CD8-positive, alpha-beta memory T cell (primary cell): ENCODE results near the gene TDRD12. TPM values are rescaled to one million over a fixed set of nuclear protein-coding genes. Genes with fewer than 3 reads are reported as not detected.
"Not testable (repeated sequence)": the region's sequence is repeated elsewhere in the genome, so short reads cannot be mapped to it uniquely, and the experiment has no call there.

Source experiments
- CTCF ChIA-PET: fragments of 350-600 bp; sonication (Branson Sonifier 250); formaldehyde crosslinking; loops from one replicate; lab custom pipeline; 2021; ENCODE audit warnings: antibody characterized with exemption; lab: Charles Lee
- POLR2A ChIA-PET: fragments of 350-600 bp; sonication (Branson Sonifier 250); formaldehyde crosslinking; loops from one replicate; lab custom pipeline; 2021; ENCODE audit warnings: antibody characterized with exemption; lab: Charles Lee
- DNase-seq, 5 donors: peaks; one replicate each; pipeline versions ENCODE4 v3.0.0 to v3.0.0-alpha.2; 2020 to 2022; ENCODE audit warnings: mixed read lengths in 1 of 5
- H3K27ac ChIP-seq: one replicate; pipeline ENCODE4 v1.7.0; 2013; ENCODE audit warnings: low read depth, mild to moderate bottlenecking, low read length, moderate library complexity
- H3K27me3 ChIP-seq: 2 replicates; pipeline ENCODE4 v1.7.0; 2013; ENCODE audit warnings: low read length, mild to moderate bottlenecking; ENCODE audit not compliant: insufficient read depth, poor library complexity, severe bottlenecking
- H3K36me3 ChIP-seq: 2 replicates; pipeline ENCODE4 v1.7.0; 2013; ENCODE audit warnings: mild to moderate bottlenecking, low read length, moderate library complexity; ENCODE audit not compliant: insufficient read depth
- H3K4me1 ChIP-seq: 2 replicates; pipeline ENCODE4 v1.7.0; 2013; ENCODE audit warnings: mild to moderate bottlenecking, low read length, moderate library complexity; ENCODE audit not compliant: insufficient read depth
- H3K4me3 ChIP-seq: 2 replicates; pipeline ENCODE4 v1.7.0; 2013; ENCODE audit warnings: mild to moderate bottlenecking, low read length
- H3K9me3 ChIP-seq: 2 replicates; pipeline ENCODE4 v1.7.0; 2013; ENCODE audit warnings: mild to moderate bottlenecking, low read length
- H3K27ac Mint-ChIP-seq, 8 donors: one replicate each; pipeline ENCODE4 v1.8.0; 2020 to 2021; ENCODE audit warnings: mixed read lengths in 8 of 8, mild to moderate bottlenecking in 6 of 8, inconsistent platforms in 3 of 8, moderate library complexity in 3 of 8
- H3K27me3 Mint-ChIP-seq, 2 donors: one replicate each; pipeline ENCODE4 v1.8.0; 2020 to 2021; ENCODE audit warnings: mixed read lengths in 2 of 2, mild to moderate bottlenecking in 1 of 2, moderate library complexity in 1 of 2
- H3K36me3 Mint-ChIP-seq, 3 donors: one replicate each; pipeline ENCODE4 v1.8.0; 2020 to 2021; ENCODE audit warnings: mixed read lengths in 3 of 3, inconsistent platforms in 1 of 3, mild to moderate bottlenecking in 1 of 3
- H3K4me1 Mint-ChIP-seq, 3 donors: one replicate each; pipeline ENCODE4 v1.8.0; 2020 to 2021; ENCODE audit warnings: mixed read lengths in 3 of 3, inconsistent platforms in 1 of 3, mild to moderate bottlenecking in 1 of 3
- H3K4me3 Mint-ChIP-seq, 7 donors: one replicate each; pipeline ENCODE4 v1.8.0; 2020 to 2021; ENCODE audit warnings: mixed read lengths in 7 of 7, mild to moderate bottlenecking in 6 of 7, moderate library complexity in 4 of 7, inconsistent platforms in 2 of 7
- H3K9me3 Mint-ChIP-seq, 5 donors: one replicate each; pipeline ENCODE4 v1.8.0; 2020 to 2022; ENCODE audit warnings: mixed read lengths in 5 of 5, mild to moderate bottlenecking in 3 of 5, moderate library complexity in 2 of 5, inconsistent platforms in 1 of 5
- polyA plus RNA-seq: library from polyadenylated mRNA; unstranded; fragments of 300-500 nt; fragmentation: Illumina TruSeq; gene quantifications from one replicate; pipeline ENCODE4 v1.2.3, GENCODE V29; 2021
- total RNA-seq, 2 experiments: library from RNA; stranded (reverse); gene quantifications; one replicate each; pipeline ENCODE4 v1.2.3, GENCODE V29; 2021

Gene TDRD12
- total and polyA plus RNA-seq, 3 experiments from 2014 or later: 0.15 to 0.21 (median 0.20) TPM

DNA sequence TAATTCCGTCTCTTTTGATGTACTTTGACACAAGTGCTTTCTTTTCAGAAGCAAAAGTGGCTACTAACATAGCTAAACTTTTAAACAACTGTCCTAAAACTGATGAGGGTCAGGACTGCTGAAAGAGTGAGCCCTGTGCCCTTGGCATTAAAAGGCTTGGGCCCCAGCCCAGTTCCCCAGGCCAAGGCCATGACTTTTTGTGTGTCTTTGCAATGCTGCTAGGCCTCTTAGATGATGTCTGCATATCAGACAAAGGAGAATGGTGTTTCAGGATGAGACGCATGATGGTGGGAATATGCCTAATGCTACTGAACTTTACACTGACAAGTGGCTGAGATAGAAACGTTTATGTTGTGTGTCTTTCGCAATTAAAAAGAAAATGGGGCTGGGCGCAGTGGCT lies 112.0 kb downstream of the TDRD12 start:
- H3K27me3 Mint-ChIP-seq: no peaks in the 10 kb centered on the region
- peaks cover 1 to 10% (median 4%) of the 10 kb centered on the region in 3 donors for H3K4me1 Mint-ChIP-seq
- no peak overlapping the region for H3K27ac Mint-ChIP-seq
- no peaks in the 10 kb centered on the region for H3K9me3 Mint-ChIP-seq
- Histone ChIP-seq H3K4me1 (no peaks in the 10 kb centered on the region), H3K27ac (no peak overlapping the region), H3K4me3 (no peak overlapping the region), H3K36me3 (no peaks in the 10 kb centered on the region), H3K27me3 (no peaks in the 10 kb centered on the region), H3K9me3 (no peaks in the 10 kb centered on the region)
- no peak overlapping the region for H3K4me3 Mint-ChIP-seq
- DNase-seq: no peak
- ChIA-PET POLR2A (no interaction called here), CTCF (no interaction called here)
- H3K36me3 Mint-ChIP-seq: peaks cover 0 to 4% (median 0%) of the 10 kb centered on the region in 3 donors

GRCh38 chr19:32832094-32832493 lies 112.5 kb downstream of the TDRD12 start:
- H3K27me3 ChIP-seq, H3K4me3 Mint-ChIP-seq, H3K27me3 Mint-ChIP-seq, H3K36me3 ChIP-seq, H3K9me3 ChIP-seq, H3K4me1 ChIP-seq, DNase-seq, H3K36me3 Mint-ChIP-seq, POLR2A ChIA-PET, H3K27ac ChIP-seq, H3K4me3 ChIP-seq, H3K9me3 Mint-ChIP-seq, H3K27ac Mint-ChIP-seq: not testable (repeated sequence)
- H3K4me1 Mint-ChIP-seq: peaks cover 3 to 14% (median 4%) of the 10 kb centered on the region in 3 donors
- CTCF ChIA-PET: interaction anchor here (0.6 kb wide), 1 partner anchor 106 kb away, joined by 3 read pairs; no protein-coding TSS in a partner anchor

- H3K4me3 Mint-ChIP-seq, H3K27ac ChIP-seq, H3K36me3 Mint-ChIP-seq, H3K9me3 ChIP-seq, H3K4me1 ChIP-seq, DNase-seq, H3K36me3 ChIP-seq, H3K9me3 Mint-ChIP-seq, H3K27me3 ChIP-seq, H3K27me3 Mint-ChIP-seq, H3K4me3 ChIP-seq, CTCF ChIA-PET, POLR2A ChIA-PET: not testable (repeated sequence)
- peak overlapping the region in 1 of 8 donors; percentile 70 for H3K27ac Mint-ChIP-seq
- H3K4me1 Mint-ChIP-seq: peaks cover 3 to 14% (median 4%) of the 10 kb centered on the region in 3 donors
These were observed 113.3 kb downstream of the TDRD12 start for GRCh38 chr19:32832825-32833224.

GRCh38 chr19:32833388-32833787 lies 113.8 kb downstream of the TDRD12 start:
- H3K27ac Mint-ChIP-seq, H3K27me3 ChIP-seq, H3K36me3 ChIP-seq, H3K36me3 Mint-ChIP-seq, POLR2A ChIA-PET, H3K9me3 ChIP-seq, DNase-seq, H3K4me3 Mint-ChIP-seq, H3K4me3 ChIP-seq, CTCF ChIA-PET, H3K27ac ChIP-seq, H3K4me1 ChIP-seq, H3K9me3 Mint-ChIP-seq, H3K27me3 Mint-ChIP-seq: not testable (repeated sequence)
- peaks cover 3 to 14% (median 4%) of the 10 kb centered on the region in 3 donors for H3K4me1 Mint-ChIP-seq

DNA sequence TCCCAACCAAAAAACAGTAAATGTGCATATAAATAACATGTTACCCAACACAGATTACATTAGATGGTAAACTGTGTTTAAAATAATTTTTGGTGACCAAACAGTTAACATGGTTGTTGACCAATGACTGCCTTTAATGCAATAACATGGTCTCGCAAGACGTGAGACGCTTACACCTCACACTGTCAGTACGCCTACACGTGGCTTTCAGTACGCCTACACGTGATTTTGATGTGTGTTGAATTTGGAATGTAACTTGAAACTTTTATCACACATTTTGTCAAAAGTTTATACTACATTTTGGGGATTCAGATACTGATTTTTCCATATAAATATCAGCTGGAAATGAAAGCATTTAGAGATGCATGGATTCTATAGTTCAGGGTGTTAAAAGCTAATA lies 118.0 kb downstream of the TDRD12 start:
- ChIA-PET CTCF (no interaction called here), POLR2A (no interaction called here)
- peaks cover 0 to 6% of the 10 kb centered on the region in 2 donors for H3K27me3 Mint-ChIP-seq
- no peak overlapping the region for H3K4me3 Mint-ChIP-seq
- Histone ChIP-seq H3K36me3 (no peaks in the 10 kb centered on the region), H3K9me3 (no peaks in the 10 kb centered on the region), H3K27me3 (no peaks in the 10 kb centered on the region), H3K27ac (no peak overlapping the region), H3K4me3 (no peak overlapping the region), H3K4me1 (no peaks in the 10 kb centered on the region)
- no peak for DNase-seq
- H3K4me1 Mint-ChIP-seq: peaks cover 0 to 6% (median 2%) of the 10 kb centered on the region in 3 donors
- peaks cover 0 to 21% (median 4%) of the 10 kb centered on the region in 3 donors for H3K36me3 Mint-ChIP-seq
- peaks cover 10 to 17% (median 16%) of the 10 kb centered on the region in 5 donors for H3K9me3 Mint-ChIP-seq
- no peak overlapping the region for H3K27ac Mint-ChIP-seq

- H3K27ac ChIP-seq: no peak overlapping the region
- POLR2A ChIA-PET: no interaction called here
- no peak overlapping the region for H3K27ac Mint-ChIP-seq
- no peak for DNase-seq
- peaks cover 0 to 5% of the 10 kb centered on the region in 2 donors for H3K27me3 Mint-ChIP-seq
- peaks cover 10 to 17% (median 16%) of the 10 kb centered on the region in 5 donors for H3K9me3 Mint-ChIP-seq
- H3K36me3 ChIP-seq: no peaks in the 10 kb centered on the region
- no peak overlapping the region for H3K4me3 ChIP-seq
- H3K27me3 ChIP-seq: no peaks in the 10 kb centered on the region
- CTCF ChIA-PET: no interaction called here
- no peaks in the 10 kb centered on the region for H3K9me3 ChIP-seq
- H3K4me3 Mint-ChIP-seq: no peak overlapping the region
- H3K4me1 Mint-ChIP-seq: peaks cover 4 to 12% (median 10%) of the 10 kb centered on the region in 3 donors
- peaks cover 0 to 22% (median 4%) of the 10 kb centered on the region in 3 donors for H3K36me3 Mint-ChIP-seq
- no peaks in the 10 kb centered on the region for H3K4me1 ChIP-seq
These were observed 122.5 kb downstream of the TDRD12 start for GRCh38 chr19:32842061-32842460.

DNA sequence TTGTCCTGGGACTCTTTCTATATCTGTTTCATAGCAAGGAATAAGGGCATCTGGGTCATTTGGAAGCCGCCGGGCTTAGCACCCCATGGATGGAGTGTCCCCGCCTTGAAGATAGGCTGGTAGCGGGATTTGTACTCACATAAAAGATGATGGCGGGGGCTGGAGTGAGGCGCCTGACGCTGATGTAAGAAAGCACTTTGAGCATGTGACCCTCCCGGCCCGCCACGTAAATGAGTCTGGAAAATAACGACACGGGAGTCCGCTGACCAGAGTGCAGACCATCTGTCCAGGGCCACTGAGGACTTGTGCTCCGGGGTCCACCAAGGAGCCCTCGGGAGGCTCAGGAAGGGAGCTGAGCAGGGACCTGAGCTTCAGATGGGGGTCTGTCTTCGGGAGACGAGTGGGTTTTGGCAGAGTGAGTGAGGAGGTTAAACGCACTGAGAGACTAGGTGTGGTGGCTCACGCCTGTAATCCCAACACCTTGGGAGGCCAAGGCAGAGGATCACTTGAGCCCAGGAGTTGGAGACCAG lies 124.2 kb downstream of the TDRD12 start:
- Mint-ChIP-seq H3K27ac (no peak overlapping the region), H3K27me3 (peaks cover 0 to 4% of the 10 kb centered on the region in 2 donors), H3K4me3 (no peak overlapping the region), H3K9me3 (peaks cover 10 to 23% (median 17%) of the 10 kb centered on the region in 5 donors), H3K36me3 (peaks cover 0 to 24% (median 4%) of the 10 kb centered on the region in 3 donors), H3K4me1 (peaks cover 4 to 12% (median 10%) of the 10 kb centered on the region in 3 donors)
- no peak for DNase-seq
- H3K27me3 ChIP-seq: no peaks in the 10 kb centered on the region
- ChIA-PET CTCF (no interaction called here), POLR2A (no interaction called here)
- no peaks in the 10 kb centered on the region for H3K9me3 ChIP-seq
- no peaks in the 10 kb centered on the region for H3K4me1 ChIP-seq
- no peak overlapping the region for H3K27ac ChIP-seq
- no peaks in the 10 kb centered on the region for H3K36me3 ChIP-seq
- H3K4me3 ChIP-seq: no peak overlapping the region

DNA sequence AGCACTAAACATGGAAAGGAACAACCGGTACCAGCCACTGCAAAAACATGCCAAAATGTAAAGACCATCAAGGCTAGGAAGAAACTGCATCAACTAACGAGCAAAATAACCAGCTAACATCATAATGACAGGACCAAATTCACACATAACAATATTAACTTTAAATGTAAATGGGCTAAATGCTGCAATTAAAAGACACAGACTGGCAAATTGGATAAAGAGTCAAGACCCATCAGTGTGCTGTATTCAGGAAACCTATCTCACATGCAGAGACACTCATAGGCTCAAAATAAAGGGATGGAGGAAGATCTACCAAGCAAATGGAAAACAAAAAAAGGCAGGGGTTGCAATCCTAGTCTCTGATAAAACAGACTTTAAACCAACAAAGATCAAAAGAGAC lies 128.5 kb downstream of the TDRD12 start:
- CTCF ChIA-PET: not testable (repeated sequence)

More for the DNA sequence above, 128.5 kb downstream of the TDRD12 start:
- H3K4me3 ChIP-seq, H3K4me1 ChIP-seq, H3K27me3 ChIP-seq, H3K27ac Mint-ChIP-seq, H3K4me3 Mint-ChIP-seq, H3K4me1 Mint-ChIP-seq, POLR2A ChIA-PET, H3K9me3 Mint-ChIP-seq, H3K36me3 ChIP-seq, DNase-seq, H3K9me3 ChIP-seq, H3K27me3 Mint-ChIP-seq, H3K27ac ChIP-seq, H3K36me3 Mint-ChIP-seq: not testable (repeated sequence)
